H1 (cell line): ENCODE data around the gene GPR18. TPM values are rescaled to one million over a fixed set of nuclear protein-coding genes. Genes with fewer than 3 reads are reported as not detected.
A peak's percentile ranks its signal among the peaks of the same experiment; 100 is the strongest.

ENCODE experiments used
- CTCF ChIA-PET: fragments of 300-600 bp; sonication (Branson Sonifier 250); formaldehyde crosslinking; loops from one replicate; lab custom pipeline; 2021; ENCODE audit not compliant: partially characterized antibody; lab: Charles Lee
- POLR2A ChIA-PET: fragments of 300-600 bp; sonication (Branson Sonifier 250); formaldehyde crosslinking; loops from one replicate; lab custom pipeline; 2021; ENCODE audit warnings: inconsistent platforms; ENCODE audit not compliant: partially characterized antibody; lab: Charles Lee
- DNase-seq, 2 experiments: peaks; one replicate each; pipeline versions ENCODE4 v3.0.0 to v3.0.0-alpha.2; 2010 to 2022; ENCODE audit warnings: low spot score in 2 of 2, low read depth in 1 of 2, mixed read lengths in 1 of 2
- FAIRE-seq: peaks from 2 replicates; lab custom pipeline; 2011; peaks lifted over from hg19 to GRCh38; lab: Jason Lieb, UNC
- H2AFZ ChIP-seq: 2 replicates; pipeline ENCODE4 v1.8.1; 2012; ENCODE audit warnings: low read length, inconsistent platforms
- H2AK5ac ChIP-seq: 2 replicates; pipeline ENCODE4 v1.6.1; 2013; ENCODE audit warnings: low read depth, low read length
- H2BK120ac ChIP-seq: replicated peaks from 2 replicates; pipeline ENCODE3; 2013; ENCODE audit warnings: low read depth, low read length, inconsistent platforms
- H2BK12ac ChIP-seq: 2 replicates; pipeline ENCODE4 v1.6.1; 2013; ENCODE audit warnings: low read depth, low read length
- H2BK15ac ChIP-seq: 2 replicates; pipeline ENCODE4 v1.6.1; 2013; ENCODE audit warnings: low read length
- H2BK20ac ChIP-seq: 2 replicates; pipeline ENCODE4 v1.6.1; 2013; ENCODE audit warnings: low read length
- H2BK5ac ChIP-seq: 2 replicates; pipeline ENCODE4 v1.6.1; 2013; ENCODE audit warnings: low read depth, low read length
- H3K14ac ChIP-seq: 2 replicates; pipeline ENCODE4 v1.6.1; 2013; ENCODE audit warnings: inconsistent platforms; ENCODE audit not compliant: insufficient read length
- H3K18ac ChIP-seq: 2 replicates; pipeline ENCODE4 v1.6.1; 2013; ENCODE audit warnings: low read length; ENCODE audit errors: extremely low read depth
- H3K23ac ChIP-seq: 2 replicates; pipeline ENCODE4 v1.6.1; 2013; ENCODE audit warnings: inconsistent platforms; ENCODE audit not compliant: insufficient read length
- H3K23me2 ChIP-seq: 2 replicates; pipeline ENCODE4 v1.6.1; 2013; ENCODE audit warnings: low read depth, low read length
- H3K27ac ChIP-seq: 2 replicates; pipeline ENCODE4 v1.6.1; 2011; ENCODE audit warnings: low read depth, low read length, inconsistent platforms
- H3K27me3 ChIP-seq, 4 experiments: replicated peaks in 1 of 4; 1 replicate in 1 of 4; 2 replicates in 3 of 4; pipeline versions ENCODE4 v1.6.1 to v1.8.1; 2011 to 2013; ENCODE audit warnings: low read length in 3 of 4, mild to moderate bottlenecking in 3 of 4, inconsistent platforms in 2 of 4, mixed read lengths in 2 of 4, moderate library complexity in 1 of 4; ENCODE audit not compliant: control insufficient read depth in 3 of 4, insufficient read depth in 3 of 4; ENCODE audit errors: extremely low read depth in 1 of 4
- H3K36me3 ChIP-seq, 4 experiments: 2 replicates each; pipeline versions ENCODE4 v1.6.1 to v1.8.1; 2011 to 2013; ENCODE audit warnings: mild to moderate bottlenecking in 4 of 4, low read length in 3 of 4, moderate library complexity in 2 of 4, control low read depth in 1 of 4, inconsistent platforms in 1 of 4; ENCODE audit not compliant: insufficient read depth in 4 of 4, control insufficient read depth in 2 of 4
- H3K4ac ChIP-seq: replicated peaks from 2 replicates; pipeline ENCODE3; 2013; ENCODE audit warnings: low read length, low read depth, mixed read lengths, inconsistent platforms; ENCODE audit not compliant: insufficient read length
- H3K4me1 ChIP-seq, 4 experiments: replicated peaks in 1 of 4; 1 replicate in 1 of 4; 2 replicates in 3 of 4; pipeline versions ENCODE4 v1.6.1 to v1.8.1; 2011 to 2013; ENCODE audit warnings: low read length in 3 of 4, inconsistent platforms in 2 of 4, mixed read lengths in 1 of 4; ENCODE audit not compliant: insufficient read depth in 4 of 4, control insufficient read depth in 3 of 4
- H3K4me2 ChIP-seq, 2 experiments: 2 replicates each; pipeline versions ENCODE4 v1.6.1 to v1.8.1; 2011 to 2013; ENCODE audit warnings: low read depth in 2 of 2, low read length in 2 of 2, control low read depth in 1 of 2, inconsistent platforms in 1 of 2, mild to moderate bottlenecking in 1 of 2; ENCODE audit not compliant: insufficient read depth in 1 of 2
- H3K4me3 ChIP-seq, 4 experiments: fragments of 200-600, 300-600 bp in 1 of 4; sonication (generic), shearing (Covaris generic), sonication (Bioruptor Twin) in 1 of 4; 2 replicates each; pipeline versions ENCODE4 v1.5.1 to v1.8.1; 2011 to 2016; ENCODE audit warnings: low read length in 4 of 4, low read depth in 3 of 4, control low read depth in 2 of 4, inconsistent platforms in 2 of 4, mild to moderate bottlenecking in 2 of 4, mixed read lengths in 1 of 4, moderate library complexity in 1 of 4; ENCODE audit not compliant: insufficient read depth in 2 of 4; ENCODE audit errors: extremely low read depth in 1 of 4
- H3K56ac ChIP-seq: replicated peaks from 2 replicates; pipeline ENCODE3; 2013; ENCODE audit warnings: low read depth, mild to moderate bottlenecking, mixed read lengths, low read length, inconsistent platforms; ENCODE audit not compliant: insufficient read length
- H3K79me1 ChIP-seq: 2 replicates; pipeline ENCODE4 v1.6.1; 2013; ENCODE audit warnings: low read depth, low read length, control low read depth
- H3K79me2 ChIP-seq, 2 experiments: 2 replicates each; pipeline versions ENCODE4 v1.6.1 to v1.8.1; 2012 to 2013; ENCODE audit warnings: low read length in 2 of 2, mild to moderate bottlenecking in 2 of 2, inconsistent platforms in 1 of 2; ENCODE audit not compliant: insufficient read depth in 2 of 2, control insufficient read depth in 1 of 2
- H3K9ac ChIP-seq, 4 experiments: replicated peaks in 1 of 4; 1 replicate in 1 of 4; 2 replicates in 3 of 4; pipeline versions ENCODE4 v1.6.1 to v1.8.1; 2011 to 2013; ENCODE audit warnings: low read depth in 3 of 4, low read length in 3 of 4, control low read depth in 2 of 4, mild to moderate bottlenecking in 2 of 4, moderate library complexity in 2 of 4, inconsistent platforms in 1 of 4; ENCODE audit errors: extremely low read depth in 1 of 4
- H3K9me3 ChIP-seq, 2 experiments: 2 replicates each; pipeline versions ENCODE4 v1.6.1 to v1.8.1; 2012 to 2013; ENCODE audit warnings: mild to moderate bottlenecking in 2 of 2, moderate library complexity in 2 of 2, control low read depth in 1 of 2, inconsistent platforms in 1 of 2, low read depth in 1 of 2, low read length in 1 of 2, mixed read lengths in 1 of 2; ENCODE audit not compliant: insufficient read depth in 2 of 2
- H4K20me1 ChIP-seq, 2 experiments: replicated peaks in 1 of 2; 2 replicates each; pipeline versions ENCODE3 to v1.8.1; 2011 to 2013; ENCODE audit warnings: inconsistent platforms in 2 of 2, low read length in 2 of 2, mild to moderate bottlenecking in 1 of 2; ENCODE audit not compliant: insufficient read depth in 2 of 2, control insufficient read depth in 1 of 2
- H4K5ac ChIP-seq: 2 replicates; pipeline ENCODE4 v1.6.1; 2013; ENCODE audit warnings: low read length, low read depth, mixed read lengths, inconsistent platforms; ENCODE audit not compliant: insufficient read length
- H4K8ac ChIP-seq: 2 replicates; pipeline ENCODE4 v1.8.0; 2013; ENCODE audit warnings: mild to moderate bottlenecking, moderate library complexity, low read length, inconsistent platforms; ENCODE audit not compliant: insufficient read depth; ENCODE audit errors: extremely low read depth
- H4K91ac ChIP-seq: replicated peaks from 2 replicates; pipeline ENCODE3; 2013; ENCODE audit warnings: low read length, mixed read lengths, inconsistent platforms; ENCODE audit not compliant: insufficient read length
- EGR1 ChIP-seq: IDR thresholded peaks from 2 replicates; pipeline ENCODE4 v1.6.1; 2011; ENCODE audit warnings: low read depth, low read length, borderline replicate concordance
- TEAD4 ChIP-seq: IDR thresholded peaks from 2 replicates; pipeline ENCODE4 v1.6.1; 2012; ENCODE audit warnings: low read depth, low read length, inconsistent platforms, mixed read lengths
- WGBS, 2 experiments: shearing (Covaris generic) in 1 of 2; methylation state at CpG; one replicate each; pipeline versions ENCODE4 v1.1.6 to v1.1.7; 2013 to 2015; ENCODE audit warnings: low lambda C conversion rate in 2 of 2, mixed read lengths in 2 of 2, inconsistent platforms in 1 of 2, low coverage in 1 of 2, missing lambda C conversion rate in 1 of 2; ENCODE audit not compliant: insufficient replicate concordance in 2 of 2, insufficient coverage in 1 of 2, insufficient read length in 1 of 2; ENCODE audit errors: extremely low coverage in 1 of 2, missing lambda C conversion rate in 1 of 2; 5-methylcytosine and 5-hydroxymethylcytosine counted together
- polyA plus RNA-seq, 7 experiments: library from polyadenylated mRNA; depleted of rRNA in 3 of 7; stranded (reverse) in 5 of 7; unstranded in 2 of 7; fragments of >200 nt in 5 of 7; fragments of 200-250 nt in 2 of 7; gene quantifications; 1 replicate in 5 of 7; 2 replicates in 1 of 7; 4 replicates in 1 of 7; pipeline versions ENCODE4 v1.2.1 to v1.2.3, GENCODE V29; 2011 to 2013; ENCODE audit warnings: missing spikeins in 2 of 7, mixed read lengths in 2 of 7
- total RNA-seq: library from RNA; stranded (reverse); fragmentation: NEBNext Ultra II Directional; extraction: Animal tissue kit (Norgen Biotek cat#: 25700); gene quantifications from 2 replicates; pipeline ENCODE4 v1.2.1, GENCODE V29; 2021

Gene GPR18
- total and polyA plus RNA-seq, 2 of the 8 experiments (the other 6 are each of a cell fraction or from before 2014, with no cell fraction given), result not detected

GRCh38 chr13:99299920-99300341 lies 41.8 kb upstream of the GPR18 start:
- Histone ChIP-seq H3K14ac (no peak overlapping the region), H3K4me2 (no peak overlapping the region), H2BK12ac (no peak overlapping the region), H4K5ac (no peak overlapping the region), H3K18ac (no peak overlapping the region), H3K23ac (no peak overlapping the region), H4K8ac (no peak overlapping the region; the same call in 1 of the 2 replicates), H3K56ac (no peak overlapping the region), H2BK5ac (no peak overlapping the region), H3K4me1 (no peaks in the 10 kb centered on the region; a peak in 1 of 7 replicates), H4K91ac (no peak overlapping the region), H3K9me3 (no peaks in the 10 kb centered on the region), H2BK15ac (no peak overlapping the region), H3K27ac (no peak overlapping the region), H3K36me3 (no peaks in the 10 kb centered on the region), H2AK5ac (no peak overlapping the region), H3K4me3 (no peak overlapping the region), H3K79me1 (0 out of 2 replicates have a peak, but pooled peaks cover 2% of the 10 kb centered on the region), H2BK20ac (no peak overlapping the region), H3K79me2 (no peaks in the 10 kb centered on the region), H3K9ac (no peak overlapping the region; a peak in 1 of 7 replicates), H3K4ac (no peak overlapping the region), H4K20me1 (peaks cover 3 to 5% of the 10 kb centered on the region in 2 experiments), H3K23me2 (no peaks in the 10 kb centered on the region), H2BK120ac (no peak overlapping the region), H2AFZ (no peak overlapping the region)
- ChIA-PET POLR2A (interaction anchor here (0.6 to 1.5 kb wide), 2 partner anchors 9 to 190 kb away, joined by 3 read pairs; no protein-coding TSS in a partner anchor), CTCF (interaction anchor here (0.8 to 2.0 kb wide), 5 partner anchors 19 to 123 kb away, joined by 3 to 6 read pairs (median 3); no protein-coding TSS in a partner anchor)
- WGBS, 2 experiments, result 84% methylated on average over 4 of the region's 4 CpGs; no CpG with 5 or more reads in 1 of the 2 experiments
- FAIRE-seq (no peak), DNase-seq (no peak)
- TF ChIP-seq EGR1 (no peak), TEAD4 (peak; percentile 45; the same call in 1 of the 2 replicates)
- TF ChIP-seq, all 59 proteins: peak for 1
- no peaks in the 10 kb centered on the region for H3K27me3 ChIP-seq
